Placental epithelial cell (primary cell): Measurements from ENCODE around the gene DRD5. TPM values are rescaled to one million over a fixed set of nuclear protein-coding genes. Genes with fewer than 3 reads are reported as not detected.

ENCODE experiments used
- small RNA-seq: library from RNA; depleted of rRNA; stranded (forward); fragments of <200 nt; gene quantifications from one replicate; pipeline ENCODE3, GENCODE V24; 2012
- total RNA-seq: library from RNA; depleted of rRNA; stranded (reverse); fragments of >200 nt; gene quantifications from 2 replicates; pipeline ENCODE4 v1.2.3, GENCODE V29; 2012

DRD5 gene
- not detected in 2 replicates for total RNA-seq

DNA sequence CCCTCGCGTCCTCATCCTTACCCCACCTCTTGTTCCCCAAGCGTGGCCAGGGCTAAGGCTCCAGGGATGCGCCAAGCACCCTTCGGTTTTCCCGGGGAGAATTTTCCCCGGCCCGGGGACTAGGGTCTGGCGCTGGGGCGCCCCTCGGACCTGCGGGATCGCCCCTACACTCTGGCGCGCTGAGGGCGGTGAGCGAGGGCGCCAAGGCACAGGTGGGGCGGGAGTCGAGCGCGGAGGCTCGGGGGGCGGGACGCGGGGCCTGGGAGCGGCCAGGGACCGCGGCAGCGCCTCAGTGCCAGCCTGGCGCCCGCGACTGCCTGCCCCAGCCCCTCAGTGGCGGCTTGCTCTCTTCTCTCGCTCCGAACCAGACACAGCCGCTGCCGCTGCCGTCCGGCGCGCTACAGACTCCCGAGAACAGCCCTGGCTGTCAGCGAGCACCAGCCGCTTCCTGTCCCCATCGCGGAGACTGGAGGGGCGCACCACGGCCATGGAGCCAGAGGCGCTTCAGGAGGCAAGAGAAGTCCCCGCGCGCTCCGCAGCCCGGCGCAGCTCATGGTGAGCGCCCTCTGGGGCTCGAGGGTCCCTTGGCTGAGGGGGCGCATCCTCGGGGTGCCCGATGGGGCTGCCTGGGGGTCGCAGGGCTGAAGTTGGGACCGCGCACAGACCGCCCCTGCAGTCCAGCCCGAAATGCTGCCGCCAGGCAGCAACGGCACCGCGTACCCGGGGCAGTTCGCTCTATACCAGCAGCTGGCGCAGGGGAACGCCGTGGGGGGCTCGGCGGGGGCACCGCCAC is at the start of gene DRD5:
Gene DRD5 (plus strand): TSS at position 292 of the 793 bp plus-strand sequence. CDS start 396 bp downstream, at position 688.

Small RNA genes within 50 kb of the gene (small RNA-seq; reads per million reads assigned to genes)
- gene RNA5SP154: not detected

Other genes starting within 250 kb of the DRD5 start
- gene SLC2A9, start 239.9 kb downstream of the DRD5 start, total RNA-seq: 0.22 and 0.39 TPM in 2 replicates